ENCODE measurements around the gene TUBGCP3.
"Not testable (repeated sequence)": the region's sequence is repeated elsewhere in the genome, so short reads cannot be mapped to it uniquely, and the experiment has no call there.

The TUBGCP3 gene

GRCh38 chr13:112521073-112521685 is 66.8 kb downstream of the TUBGCP3 start:
- no peak for DNase-seq

GRCh38 chr13:112519517-112520060 is 68.4 kb downstream of the TUBGCP3 start:
- DNase-seq: no peak

- DNase-seq: no peak
These were observed 71.7 kb downstream of the TUBGCP3 start for GRCh38 chr13:112516218-112516617.

- DNase-seq: no peak
These were observed 74.2 kb downstream of the TUBGCP3 start for GRCh38 chr13:112513761-112514160.

- no peak for DNase-seq
These were observed 76.8 kb downstream of the TUBGCP3 start for GRCh38 chr13:112510987-112511685.

- DNase-seq: no peak
These were observed 77.8 kb downstream of the TUBGCP3 start for GRCh38 chr13:112510002-112510780.

- no peak for DNase-seq
These were observed 78.8 kb downstream of the TUBGCP3 start for GRCh38 chr13:112509190-112509589.

GRCh38 chr13:112506046-112506445 is 81.9 kb downstream of the TUBGCP3 start:
- DNase-seq: no peak

GRCh38 chr13:112496166-112496565 is 91.8 kb downstream of the TUBGCP3 start:
- DNase-seq: no peak

- no peak for DNase-seq
These were observed 92.5 kb downstream of the TUBGCP3 start for GRCh38 chr13:112495465-112495864.

- DNase-seq: no peak
These were observed 98.8 kb downstream of the TUBGCP3 start for GRCh38 chr13:112489199-112489598.

GRCh38 chr13:112488343-112489050 is 99.5 kb downstream of the TUBGCP3 start:
- DNase-seq: not testable (repeated sequence)

GRCh38 chr13:112487127-112487517 is 100.8 kb downstream of the TUBGCP3 start:
- no peak for DNase-seq

- no peak for DNase-seq
These were observed 101.4 kb downstream of the TUBGCP3 start for GRCh38 chr13:112486386-112487126.

GRCh38 chr13:112485814-112486213 is 102.1 kb downstream of the TUBGCP3 start:
- not testable (repeated sequence) for DNase-seq

GRCh38 chr13:112483299-112483698 is 104.7 kb downstream of the TUBGCP3 start:
- no peak for DNase-seq

- DNase-seq: no peak
These were observed 106.5 kb downstream of the TUBGCP3 start for GRCh38 chr13:112481458-112481857.

- DNase-seq: no peak
These were observed 108.6 kb downstream of the TUBGCP3 start for GRCh38 chr13:112479389-112479788.

- no peak for DNase-seq
These were observed 110.8 kb downstream of the TUBGCP3 start for GRCh38 chr13:112477070-112477619.

GRCh38 chr13:112475889-112476288 is 112.1 kb downstream of the TUBGCP3 start:
- no peak for DNase-seq

- DNase-seq: no peak
These were observed 113.1 kb downstream of the TUBGCP3 start for GRCh38 chr13:112474869-112475268.

GRCh38 chr13:112473818-112474217 is 114.1 kb downstream of the TUBGCP3 start:
- no peak for DNase-seq
